Lung (tissue), 12 donors: ENCODE data around the gene ZMYND15. TPM values are rescaled to one million over a fixed set of nuclear protein-coding genes. Genes with fewer than 3 reads are reported as not detected.
"Not testable (repeated sequence)": the region's sequence is repeated elsewhere in the genome, so short reads cannot be mapped to it uniquely, and the experiment has no call there.

Experiments used
- ATAC-seq: fragments of 200-7000 bp; cut with Tn5 transposase; one replicate; pipeline ENCODE4 v1.9.1; 2020; ENCODE audit warnings: moderate number of reproducible peaks; ENCODE audit not compliant: insufficient read depth, low FRiP score
- DNase-seq, 3 donors: peaks; one replicate each; pipeline ENCODE4 v3.0.0-alpha.2; 2013 to 2017
- H3K27ac ChIP-seq, 2 donors: one replicate each; pipeline ENCODE4 v1.5.1; 2013; ENCODE audit warnings: mild to moderate bottlenecking in 2 of 2, moderate library complexity in 2 of 2, control low read depth in 1 of 2, inconsistent platforms in 1 of 2, low read depth in 1 of 2, low read length in 1 of 2
- H3K27me3 ChIP-seq, 3 donors: one replicate each; pipeline ENCODE4 v1.5.1; 2013; ENCODE audit warnings: low read length in 2 of 3; ENCODE audit not compliant: control insufficient read depth in 3 of 3, insufficient read depth in 3 of 3
- H3K36me3 ChIP-seq, 4 donors: one replicate each; pipeline ENCODE4 v1.5.1; 2013; ENCODE audit warnings: low read length in 4 of 4, mild to moderate bottlenecking in 1 of 4, moderate library complexity in 1 of 4; ENCODE audit not compliant: control insufficient read depth in 4 of 4, insufficient read depth in 4 of 4
- H3K4me1 ChIP-seq, 5 donors: one replicate each; pipeline ENCODE4 v1.5.1; 2013; ENCODE audit warnings: low read length in 5 of 5, mild to moderate bottlenecking in 2 of 5, moderate library complexity in 1 of 5; ENCODE audit not compliant: control insufficient read depth in 5 of 5, insufficient read depth in 5 of 5
- H3K4me3 ChIP-seq: one replicate; pipeline ENCODE4 v1.5.1; 2013; ENCODE audit warnings: mild to moderate bottlenecking, control low read depth, moderate library complexity
- H3K9ac ChIP-seq, 2 donors: one replicate each; pipeline ENCODE4 v1.5.1; 2013; ENCODE audit warnings: low read length in 2 of 2, control low read depth in 1 of 2; ENCODE audit not compliant: insufficient read depth in 1 of 2
- H3K9me3 ChIP-seq, 4 donors: one replicate each; pipeline ENCODE4 v1.5.1; 2013; ENCODE audit warnings: low read length in 3 of 4, mild to moderate bottlenecking in 1 of 4, moderate library complexity in 1 of 4; ENCODE audit not compliant: control insufficient read depth in 4 of 4, insufficient read depth in 3 of 4
- WGBS, 2 donors: extraction: QIAGEN DNeasy Blood & Tissue Kit; methylation state at CpG; one replicate each; pipeline ENCODE4 v1.1.7; 2013; 5-methylcytosine and 5-hydroxymethylcytosine counted together
- polyA plus RNA-seq, 2 donors: library from polyadenylated mRNA; stranded (reverse); fragments of 200-250 nt; gene quantifications; one replicate each; pipeline ENCODE4 v1.2.1, GENCODE V29; 2013
- total RNA-seq, 2 donors: library from RNA; depleted of rRNA in 1 of 2; stranded (reverse); fragments of >200 nt in 1 of 2; gene quantifications; one replicate each; pipeline ENCODE4 v1.2.1, GENCODE V29; 2014 to 2021
- TF ChIP-seq, protein P1 (sequence below): IDR thresholded peaks from 2 replicates; pipeline ENCODE4 v1.5.1; 2012; ENCODE audit warnings: mild to moderate bottlenecking; ENCODE audit errors: control extremely low read depth, extremely low read depth
- donor health status: control.
- donor health status: control.
- donor health status: Bipolar disorder and iron deficiency.
- donor health status: healthy.
- donor health status: DM: yes; HTN: yes; CAD: no.

The ZMYND15 gene
- total and polyA plus RNA-seq, 4 donors = 2.3 to 9.7 (median 7.8) TPM

DNA sequence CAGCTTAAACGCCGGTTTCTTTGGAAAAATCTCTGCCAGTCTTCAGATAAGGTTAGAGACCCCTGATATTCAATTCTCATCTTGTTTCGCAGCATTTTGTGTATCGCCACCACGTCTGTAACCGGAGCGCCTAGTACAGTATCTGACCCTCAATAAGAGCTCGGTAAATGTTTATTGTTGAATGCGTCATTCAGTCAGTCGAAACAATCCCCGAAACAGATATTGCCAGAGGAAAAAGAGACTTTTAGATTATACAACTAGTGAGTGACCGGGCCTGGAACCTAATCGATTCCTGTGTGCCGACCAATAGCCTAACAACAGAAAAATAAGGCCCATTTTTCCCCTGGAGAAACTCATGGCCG is 36.3 kb upstream of the ZMYND15 start:
- DNase-seq (no peak), ATAC-seq (no peak)
- Histone ChIP-seq H3K9ac (peak overlapping the region; percentile 64 to 73), H3K36me3 (no peaks in the 10 kb centered on the region), H3K4me1 (peaks cover 0 to 10% (median 8%) of the 10 kb centered on the region in 5 donors), H3K27me3 (no peaks in the 10 kb centered on the region), H3K4me3 (peak overlapping the region; percentile 92), H3K27ac (peak overlapping the region in 1 of 2 donors; percentile 84), H3K9me3 (no peaks in the 10 kb centered on the region)
- TF ChIP-seq, protein P1, sequence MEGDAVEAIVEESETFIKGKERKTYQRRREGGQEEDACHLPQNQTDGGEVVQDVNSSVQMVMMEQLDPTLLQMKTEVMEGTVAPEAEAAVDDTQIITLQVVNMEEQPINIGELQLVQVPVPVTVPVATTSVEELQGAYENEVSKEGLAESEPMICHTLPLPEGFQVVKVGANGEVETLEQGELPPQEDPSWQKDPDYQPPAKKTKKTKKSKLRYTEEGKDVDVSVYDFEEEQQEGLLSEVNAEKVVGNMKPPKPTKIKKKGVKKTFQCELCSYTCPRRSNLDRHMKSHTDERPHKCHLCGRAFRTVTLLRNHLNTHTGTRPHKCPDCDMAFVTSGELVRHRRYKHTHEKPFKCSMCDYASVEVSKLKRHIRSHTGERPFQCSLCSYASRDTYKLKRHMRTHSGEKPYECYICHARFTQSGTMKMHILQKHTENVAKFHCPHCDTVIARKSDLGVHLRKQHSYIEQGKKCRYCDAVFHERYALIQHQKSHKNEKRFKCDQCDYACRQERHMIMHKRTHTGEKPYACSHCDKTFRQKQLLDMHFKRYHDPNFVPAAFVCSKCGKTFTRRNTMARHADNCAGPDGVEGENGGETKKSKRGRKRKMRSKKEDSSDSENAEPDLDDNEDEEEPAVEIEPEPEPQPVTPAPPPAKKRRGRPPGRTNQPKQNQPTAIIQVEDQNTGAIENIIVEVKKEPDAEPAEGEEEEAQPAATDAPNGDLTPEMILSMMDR = no peak
- 8% methylated on average over 15 of the region's 15 CpGs for WGBS, 2 donors

DNA sequence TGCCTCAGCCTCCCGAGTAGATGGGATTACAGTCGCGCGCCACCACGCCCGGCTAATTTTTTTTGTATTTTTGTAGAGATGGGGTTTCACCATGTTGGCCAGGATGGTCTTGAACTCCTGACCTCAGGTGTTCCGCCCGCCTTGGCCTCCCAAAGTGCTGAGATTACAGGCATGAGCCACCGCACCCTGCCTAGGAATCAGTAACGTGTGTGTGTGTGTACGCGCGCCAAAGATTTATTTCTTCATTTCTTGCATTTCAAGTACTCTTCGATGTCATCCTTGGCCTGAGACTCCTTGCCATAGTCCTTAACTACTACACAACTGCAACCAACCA is 35.1 kb upstream of the ZMYND15 start:
- not testable (repeated sequence) for ATAC-seq, H3K36me3 ChIP-seq, H3K27ac ChIP-seq, H3K9me3 ChIP-seq, H3K27me3 ChIP-seq, DNase-seq
- Histone ChIP-seq H3K9ac (peak overlapping the region in 1 of 2 donors; percentile 87), H3K4me3 (peak overlapping the region; percentile 92), H3K4me1 (peaks cover 0 to 10% (median 8%) of the 10 kb centered on the region in 5 donors)
- WGBS, 2 donors = 50 to 54% methylated on average over 14 of the region's 14 CpGs

DNA sequence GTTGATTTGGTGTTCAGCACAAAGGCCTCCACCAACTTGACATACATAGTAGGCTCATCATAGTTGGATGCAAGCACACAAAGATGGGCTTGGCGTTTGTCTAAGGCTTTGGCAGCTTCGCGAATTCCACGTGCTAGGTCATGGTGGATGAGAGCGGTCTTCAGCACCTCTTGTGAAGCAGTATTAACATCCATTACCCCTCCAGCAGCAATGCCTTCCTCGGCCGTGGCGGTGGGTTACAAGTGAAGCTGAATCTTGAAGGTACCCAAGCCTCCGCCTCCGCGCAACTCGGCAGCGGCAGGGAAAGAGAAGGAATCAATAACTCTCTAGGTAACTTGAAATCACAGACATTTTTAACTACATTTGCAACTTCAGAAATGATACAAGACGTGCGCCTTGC is 34.6 kb upstream of the ZMYND15 start:
- ATAC-seq (no peak), DNase-seq (no peak)
- Histone ChIP-seq H3K27me3 (no peaks in the 10 kb centered on the region), H3K4me3 (no peak overlapping the region), H3K4me1 (peaks cover 0 to 14% (median 8%) of the 10 kb centered on the region in 5 donors), H3K9ac (no peak overlapping the region), H3K36me3 (no peaks in the 10 kb centered on the region), H3K27ac (no peak overlapping the region), H3K9me3 (no peaks in the 10 kb centered on the region)
- WGBS, 2 donors = 97 to 99% methylated on average over 15 of the region's 15 CpGs
- TF ChIP-seq, protein P1 = no peak

DNA sequence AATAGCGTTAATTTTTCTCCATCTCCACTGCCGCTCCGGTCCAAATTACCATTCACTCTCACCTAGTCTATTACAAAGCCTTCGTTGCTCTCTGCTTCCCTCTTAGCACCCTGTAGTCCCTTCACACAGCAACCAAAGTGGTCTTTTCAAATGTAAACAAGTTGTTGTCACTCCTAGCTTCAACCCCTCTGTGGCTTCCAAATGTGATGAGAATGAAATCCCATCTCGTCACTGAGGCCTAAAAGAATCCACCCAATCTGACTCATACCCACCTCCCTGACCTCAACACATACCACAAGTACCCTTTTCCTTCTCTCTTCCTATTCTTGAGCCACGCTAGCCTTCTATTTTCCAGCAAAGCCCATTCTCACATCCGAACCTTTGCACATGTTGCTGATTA is 33.5 kb upstream of the ZMYND15 start:
- TF ChIP-seq, protein P1 = no peak
- 76 to 83% methylated on average over 7 of the region's 7 CpGs for WGBS, 2 donors
- H3K4me1 ChIP-seq = peaks cover 0 to 17% (median 8%) of the 10 kb centered on the region in 5 donors

More for the DNA sequence above, 33.5 kb upstream of the ZMYND15 start:
- ATAC-seq = no peak
- Histone ChIP-seq H3K4me3 (no peak overlapping the region), H3K9me3 (no peaks in the 10 kb centered on the region), H3K9ac (no peak overlapping the region), H3K27ac (no peak overlapping the region), H3K36me3 (no peaks in the 10 kb centered on the region), H3K27me3 (no peaks in the 10 kb centered on the region)
- DNase-seq = no peak
